Skeletal muscle satellite cell (primary cell): Measurements from ENCODE around the gene VAV2.

ENCODE experiments used
- H3K27me3 ChIP-seq: 2 replicates; pipeline ENCODE4 v1.7.0; 2013; ENCODE audit warnings: low read length; ENCODE audit not compliant: control insufficient read depth, insufficient read depth
- H3K36me3 ChIP-seq: 2 replicates; pipeline ENCODE4 v1.7.0; 2013; ENCODE audit warnings: mild to moderate bottlenecking, control low read depth, low read length; ENCODE audit not compliant: insufficient read depth
- H3K4me1 ChIP-seq: 2 replicates; pipeline ENCODE4 v1.7.0; 2013; ENCODE audit warnings: low read length; ENCODE audit not compliant: control insufficient read depth, insufficient read depth
- H3K4me2 ChIP-seq: 2 replicates; pipeline ENCODE4 v1.7.0; 2013; ENCODE audit warnings: mild to moderate bottlenecking, low read length
- H3K4me3 ChIP-seq: 2 replicates; pipeline ENCODE4 v1.7.0; 2013; ENCODE audit warnings: low read length
- H3K9ac ChIP-seq: 2 replicates; pipeline ENCODE4 v1.7.0; 2013; ENCODE audit warnings: mild to moderate bottlenecking, low read depth, low read length, moderate library complexity
- H3K9me3 ChIP-seq: replicated peaks from 2 replicates; pipeline ENCODE4 v1.7.0; 2013; ENCODE audit warnings: mild to moderate bottlenecking, control low read depth, low read length

Gene VAV2

GRCh38 chr9:133779516-133780403 lies 212.4 kb downstream of the VAV2 start:
- Histone ChIP-seq H3K27me3 (no peaks in the 10 kb centered on the region), H3K4me2 (no peak overlapping the region), H3K9ac (no peak overlapping the region), H3K4me1 (no peaks in the 10 kb centered on the region), H3K36me3 (peaks cover 46% of the 10 kb centered on the region), H3K4me3 (no peak overlapping the region), H3K9me3 (no peaks in the 10 kb centered on the region)

- H3K36me3 ChIP-seq, result peaks cover 53% of the 10 kb centered on the region
- H3K27me3 ChIP-seq, result no peaks in the 10 kb centered on the region
- no peaks in the 10 kb centered on the region for H3K9me3 ChIP-seq
- no peak overlapping the region for H3K4me2 ChIP-seq
- no peaks in the 10 kb centered on the region for H3K4me1 ChIP-seq
- H3K4me3 ChIP-seq, result no peak overlapping the region
- H3K9ac ChIP-seq, result no peak overlapping the region
Measured at GRCh38 chr9:133779081-133779480, 213.0 kb downstream of the VAV2 start.

- no peaks in the 10 kb centered on the region for H3K9me3 ChIP-seq
- H3K36me3 ChIP-seq, result peaks cover 58% of the 10 kb centered on the region
- no peak overlapping the region for H3K4me2 ChIP-seq
- no peaks in the 10 kb centered on the region for H3K27me3 ChIP-seq
- no peaks in the 10 kb centered on the region for H3K4me1 ChIP-seq
- H3K9ac ChIP-seq, result no peak overlapping the region
- no peak overlapping the region for H3K4me3 ChIP-seq
Measured at GRCh38 chr9:133778336-133779013, 213.6 kb downstream of the VAV2 start.

DNA sequence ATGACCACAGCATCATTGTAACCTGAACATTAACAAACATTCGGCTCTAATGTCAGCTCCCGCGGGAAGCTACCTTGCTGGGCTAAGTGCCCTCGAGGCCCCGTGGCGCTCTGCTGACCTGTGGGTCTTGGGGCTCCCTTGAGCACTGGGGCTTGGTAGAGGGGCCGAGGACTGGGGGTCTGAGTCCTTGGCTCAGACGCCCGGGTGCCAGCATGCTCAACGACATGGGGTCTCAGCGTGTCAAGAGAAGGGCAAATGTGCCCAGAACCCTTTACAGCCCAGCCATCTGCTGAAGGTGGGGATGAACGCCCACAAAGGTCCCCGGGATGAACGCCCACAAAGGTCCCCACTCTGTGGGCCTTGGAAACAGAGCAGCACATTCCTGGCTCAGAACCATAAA lies 214.3 kb downstream of the VAV2 start:
- Histone ChIP-seq H3K27me3 (no peaks in the 10 kb centered on the region), H3K36me3 (peaks cover 57% of the 10 kb centered on the region), H3K9me3 (no peaks in the 10 kb centered on the region), H3K4me2 (no peak overlapping the region), H3K4me1 (no peaks in the 10 kb centered on the region), H3K9ac (no peak overlapping the region), H3K4me3 (no peak overlapping the region)

- H3K4me2 ChIP-seq, result no peak overlapping the region
- no peak overlapping the region for H3K4me3 ChIP-seq
- no peaks in the 10 kb centered on the region for H3K9me3 ChIP-seq
- H3K4me1 ChIP-seq, result no peaks in the 10 kb centered on the region
- peaks cover 53% of the 10 kb centered on the region for H3K36me3 ChIP-seq
- H3K27me3 ChIP-seq, result no peaks in the 10 kb centered on the region
- no peak overlapping the region for H3K9ac ChIP-seq
Measured at GRCh38 chr9:133777068-133777791, 214.9 kb downstream of the VAV2 start.

DNA sequence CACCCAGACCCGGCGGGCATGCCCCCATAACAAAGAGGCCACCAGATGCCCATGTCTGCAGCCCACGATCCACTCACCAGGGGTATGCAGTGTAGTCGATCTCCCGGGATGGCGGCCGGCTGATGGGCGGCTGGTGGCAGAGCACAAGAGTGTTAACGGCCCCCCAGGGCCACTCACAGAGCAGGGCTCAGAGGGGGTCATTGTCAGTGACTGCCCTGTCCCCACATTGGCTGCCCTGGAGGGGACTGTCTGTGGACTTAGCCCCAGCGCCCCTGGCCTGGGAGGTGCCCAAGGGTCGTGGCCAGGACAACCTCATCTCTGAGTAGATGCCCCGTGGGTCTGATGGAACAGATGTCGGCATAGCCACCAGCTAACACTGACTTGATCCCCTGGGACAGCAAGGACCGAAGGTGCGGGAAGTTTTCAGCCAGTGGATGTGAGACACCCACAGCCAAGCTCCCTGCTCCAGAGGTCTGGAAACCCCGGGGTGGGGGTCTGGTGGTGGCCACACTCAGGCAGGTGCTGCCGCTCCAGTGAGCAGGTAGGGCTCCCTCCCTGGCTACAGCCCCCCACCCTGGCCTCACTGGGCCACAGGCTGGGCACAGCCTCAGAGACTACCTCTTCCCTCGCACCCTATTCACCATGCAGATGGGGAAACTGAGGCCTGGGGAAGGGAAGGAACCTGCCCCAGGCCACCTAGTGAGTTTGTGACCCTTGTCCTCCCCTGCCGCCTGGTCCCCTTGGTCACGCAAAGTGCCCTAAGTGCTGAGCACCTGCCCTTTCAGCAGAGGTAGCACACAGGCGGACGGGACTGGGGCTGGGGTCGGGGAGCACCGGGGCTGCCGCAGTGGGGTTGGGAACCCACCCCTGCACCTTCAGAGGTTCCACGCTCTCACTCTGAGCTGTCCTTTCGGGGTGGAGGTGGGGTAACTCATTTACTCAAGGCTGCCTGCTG lies 215.9 kb downstream of the VAV2 start:
- Histone ChIP-seq H3K4me3 (no peak overlapping the region), H3K4me2 (no peak overlapping the region), H3K9me3 (no peaks in the 10 kb centered on the region), H3K4me1 (no peaks in the 10 kb centered on the region), H3K36me3 (peaks cover 58% of the 10 kb centered on the region), H3K9ac (no peak overlapping the region), H3K27me3 (no peaks in the 10 kb centered on the region)

DNA sequence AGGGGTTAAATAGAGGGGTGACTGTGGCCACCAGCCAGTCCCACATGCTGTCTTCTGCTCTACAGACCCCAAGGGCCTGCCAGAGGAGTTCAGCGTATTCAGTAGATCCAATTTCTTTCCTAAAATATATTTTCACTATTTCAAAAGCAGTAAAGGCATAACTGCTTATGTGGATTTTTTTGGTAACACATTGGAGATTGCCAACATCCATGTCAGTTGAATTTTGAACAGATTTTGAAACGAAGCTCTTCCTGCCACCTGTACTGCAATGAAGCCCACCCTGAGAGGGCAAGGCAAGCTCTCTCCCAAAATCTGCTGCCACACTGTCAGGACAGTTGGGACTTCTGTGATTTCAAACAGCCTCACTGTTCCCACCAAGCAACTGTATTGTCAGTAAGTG lies 216.8 kb downstream of the VAV2 start:
- H3K4me1 ChIP-seq, result no peaks in the 10 kb centered on the region
- peaks cover 58% of the 10 kb centered on the region for H3K36me3 ChIP-seq
- no peak overlapping the region for H3K4me3 ChIP-seq

GRCh38 chr9:133774799-133775198 lies 217.3 kb downstream of the VAV2 start:
- Histone ChIP-seq H3K4me3 (no peak overlapping the region), H3K9ac (no peak overlapping the region), H3K27me3 (no peaks in the 10 kb centered on the region), H3K4me2 (no peak overlapping the region), H3K9me3 (no peaks in the 10 kb centered on the region), H3K4me1 (no peaks in the 10 kb centered on the region), H3K36me3 (peaks cover 63% of the 10 kb centered on the region)

More for the DNA sequence above, 216.8 kb downstream of the VAV2 start:
- Histone ChIP-seq H3K4me2 (no peak overlapping the region), H3K9ac (no peak overlapping the region), H3K27me3 (no peaks in the 10 kb centered on the region), H3K9me3 (no peaks in the 10 kb centered on the region)

DNA sequence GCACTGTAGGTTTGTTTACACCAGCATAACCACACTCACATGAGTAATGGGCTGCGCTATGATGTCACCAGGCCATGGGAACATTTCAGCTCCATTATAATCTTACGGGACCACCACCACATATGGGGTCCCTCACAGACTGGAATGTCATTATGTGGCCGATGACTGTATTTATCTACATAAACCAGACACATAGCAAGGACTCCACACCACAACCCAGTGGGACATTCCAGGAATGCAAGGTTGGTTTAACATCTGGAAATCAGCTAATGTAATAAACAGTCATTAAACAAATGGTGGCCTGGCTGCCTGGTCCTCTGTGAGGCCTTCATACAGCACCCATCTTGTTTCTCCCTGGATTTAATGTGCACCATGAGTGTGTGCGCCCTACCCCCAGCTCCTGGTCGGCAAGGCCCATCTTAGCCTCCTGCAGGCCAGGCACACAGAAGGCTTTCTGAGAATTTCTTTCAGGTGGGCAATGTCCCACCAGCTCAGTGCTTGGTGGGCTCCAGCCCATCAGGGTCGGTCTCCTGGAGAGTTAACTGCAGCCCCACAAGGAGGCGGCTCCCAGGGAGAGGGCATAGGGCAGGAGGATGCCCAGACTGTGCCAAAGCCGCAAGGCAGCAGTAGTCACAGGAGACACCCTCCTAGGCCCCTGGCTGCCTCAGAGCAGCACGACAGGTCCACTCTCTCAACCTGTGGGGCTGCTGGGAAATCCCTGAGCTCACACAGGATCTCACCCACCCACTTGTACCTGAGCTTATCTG lies 218.1 kb downstream of the VAV2 start:
- Histone ChIP-seq H3K9ac (no peak overlapping the region), H3K9me3 (no peaks in the 10 kb centered on the region), H3K27me3 (no peaks in the 10 kb centered on the region), H3K4me1 (no peaks in the 10 kb centered on the region), H3K4me2 (no peak overlapping the region), H3K4me3 (no peak overlapping the region), H3K36me3 (peaks cover 62% of the 10 kb centered on the region)

DNA sequence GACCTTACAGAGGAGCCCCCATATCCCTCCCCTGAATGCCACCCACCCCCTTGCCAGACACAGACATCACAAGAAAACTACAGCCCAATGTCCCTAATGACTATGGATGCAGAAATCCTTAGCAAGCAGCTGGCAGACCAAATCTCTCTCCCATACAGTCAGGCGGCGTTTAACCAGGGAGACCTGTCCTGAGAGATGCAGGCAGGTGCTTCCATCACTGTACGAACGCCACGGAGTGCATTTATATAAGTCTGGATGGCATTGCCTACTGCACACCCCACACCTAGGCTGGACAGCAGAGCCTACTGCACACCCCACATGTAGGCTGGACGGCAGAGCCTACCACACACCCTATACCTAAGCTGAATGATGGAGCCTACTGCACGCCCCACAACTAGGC lies 219.5 kb downstream of the VAV2 start:
- Histone ChIP-seq H3K4me2 (no peak overlapping the region), H3K9me3 (peaks cover 3% of the 10 kb centered on the region), H3K4me1 (no peaks in the 10 kb centered on the region), H3K36me3 (peaks cover 66% of the 10 kb centered on the region), H3K4me3 (no peak overlapping the region), H3K9ac (no peak overlapping the region), H3K27me3 (no peaks in the 10 kb centered on the region)
